ENCODE measurements around the gene TSEN2. TPM values are rescaled to one million over a fixed set of nuclear protein-coding genes. Genes with fewer than 3 reads are reported as not detected.

The TSEN2 gene
- total RNA-seq, 4 donors from 2014 or later = 31.8 to 40.2 (median 35.2) TPM

DNA sequence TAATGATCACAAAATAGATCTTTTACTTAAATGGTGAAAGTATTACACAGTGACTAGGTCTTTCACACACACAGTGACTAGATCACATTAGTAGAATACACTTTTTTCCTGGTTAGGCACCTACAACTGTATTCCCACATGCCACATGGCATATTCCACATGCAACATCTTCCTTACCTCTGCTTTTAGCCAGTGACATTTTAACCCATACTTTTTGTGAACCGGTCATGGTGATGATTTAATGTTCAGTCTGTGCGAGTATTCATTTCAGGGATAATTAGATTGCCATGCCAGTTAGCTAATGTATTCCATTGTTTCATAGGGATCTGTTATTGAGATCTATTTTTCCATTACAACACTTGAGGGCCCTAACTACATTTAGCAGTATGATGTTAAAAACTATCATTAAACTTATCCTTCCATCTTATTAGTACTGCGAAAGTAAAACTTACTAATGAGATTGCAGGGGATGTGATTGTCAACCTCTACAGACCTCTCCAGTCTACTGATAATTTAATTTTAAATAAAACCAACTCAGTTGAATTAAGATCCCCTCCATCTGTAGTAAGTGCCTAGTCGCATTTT, 28.3 kb downstream of the TSEN2 start:
- TF ChIP-seq, protein P1, sequence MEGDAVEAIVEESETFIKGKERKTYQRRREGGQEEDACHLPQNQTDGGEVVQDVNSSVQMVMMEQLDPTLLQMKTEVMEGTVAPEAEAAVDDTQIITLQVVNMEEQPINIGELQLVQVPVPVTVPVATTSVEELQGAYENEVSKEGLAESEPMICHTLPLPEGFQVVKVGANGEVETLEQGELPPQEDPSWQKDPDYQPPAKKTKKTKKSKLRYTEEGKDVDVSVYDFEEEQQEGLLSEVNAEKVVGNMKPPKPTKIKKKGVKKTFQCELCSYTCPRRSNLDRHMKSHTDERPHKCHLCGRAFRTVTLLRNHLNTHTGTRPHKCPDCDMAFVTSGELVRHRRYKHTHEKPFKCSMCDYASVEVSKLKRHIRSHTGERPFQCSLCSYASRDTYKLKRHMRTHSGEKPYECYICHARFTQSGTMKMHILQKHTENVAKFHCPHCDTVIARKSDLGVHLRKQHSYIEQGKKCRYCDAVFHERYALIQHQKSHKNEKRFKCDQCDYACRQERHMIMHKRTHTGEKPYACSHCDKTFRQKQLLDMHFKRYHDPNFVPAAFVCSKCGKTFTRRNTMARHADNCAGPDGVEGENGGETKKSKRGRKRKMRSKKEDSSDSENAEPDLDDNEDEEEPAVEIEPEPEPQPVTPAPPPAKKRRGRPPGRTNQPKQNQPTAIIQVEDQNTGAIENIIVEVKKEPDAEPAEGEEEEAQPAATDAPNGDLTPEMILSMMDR (IDR thresholded peaks at IDR 0.05) = no peak
- TF ChIP-seq EP300 (IDR thresholded peaks at IDR 0.05) (no peak), POLR2A (IDR thresholded peaks at IDR 0.05) (no peak)
- WGBS, 2 donors = 86 to 88% methylated on average over 4 of the region's 4 CpGs

DNA sequence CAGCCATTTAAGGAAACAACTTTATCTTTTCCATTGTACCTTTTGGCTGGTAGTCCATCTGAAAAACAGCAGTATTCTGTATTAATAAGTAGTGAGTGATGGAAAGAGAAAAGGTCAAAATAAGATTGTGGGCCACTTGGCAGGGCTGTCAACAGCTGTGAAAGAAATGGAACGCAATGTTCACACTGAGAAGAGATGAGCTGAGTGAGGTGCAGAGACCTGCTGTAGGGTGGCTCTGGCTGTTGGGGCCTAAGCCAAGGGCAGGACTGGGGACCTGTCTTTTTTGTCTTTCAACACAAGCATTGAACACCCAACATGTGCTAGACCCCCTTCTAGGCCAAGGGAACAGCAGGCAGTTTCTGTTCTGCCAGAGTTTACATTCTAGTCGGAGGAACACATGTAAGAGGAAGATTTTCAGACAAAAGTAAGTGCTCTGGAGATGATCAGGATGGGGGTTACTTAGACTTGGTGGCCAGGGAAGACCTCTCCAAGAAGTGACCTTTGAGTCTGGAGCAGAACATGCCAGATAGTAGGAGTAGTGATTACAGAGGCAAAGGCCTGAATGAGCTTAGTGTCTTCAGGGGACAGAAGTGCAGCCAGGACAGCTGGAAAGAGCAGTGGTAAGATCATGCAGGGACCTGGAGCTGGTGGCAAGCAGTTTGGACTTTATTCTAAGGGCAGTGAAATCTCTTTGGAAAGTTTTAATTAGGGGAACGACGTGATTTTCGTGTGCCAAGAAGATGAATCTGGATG, 29.6 kb downstream of the TSEN2 start:
- Histone ChIP-seq H3K27ac (peak overlapping the region in 1 of 4 donors; percentile 50), H3K27me3 (no peaks in the 10 kb centered on the region), H3K4me1 (peaks cover 0 to 21% (median 3%) of the 10 kb centered on the region in 4 donors), H3K36me3 (peaks cover 0 to 24% (median 0%) of the 10 kb centered on the region in 3 donors), H3K9me3 (no peaks in the 10 kb centered on the region), H3K4me3 (no peak overlapping the region)
- WGBS, 2 donors = 79 to 85% methylated on average over 5 of the region's 5 CpGs
- DNase-seq (ENCODE audit: low spot score in 2 of 2) = no peak
- TF ChIP-seq, protein P1 (IDR thresholded peaks at IDR 0.05) = no peak
- no peak for TF ChIP-seq POLR2A (IDR thresholded peaks at IDR 0.05)
- no peak for TF ChIP-seq EP300 (IDR thresholded peaks at IDR 0.05)

More for the DNA sequence above, 28.3 kb downstream of the TSEN2 start:
- H3K36me3 ChIP-seq = peaks cover 0 to 34% (median 0%) of the 10 kb centered on the region in 3 donors
- DNase-seq (ENCODE audit: low spot score in 2 of 2) = no peak
- no peaks in the 10 kb centered on the region for H3K27me3 ChIP-seq
- H3K4me3 ChIP-seq = no peak overlapping the region
- no peaks in the 10 kb centered on the region for H3K9me3 ChIP-seq
- no peak overlapping the region for H3K27ac ChIP-seq
- peaks cover 0 to 20% (median 4%) of the 10 kb centered on the region in 4 donors for H3K4me1 ChIP-seq

DNA sequence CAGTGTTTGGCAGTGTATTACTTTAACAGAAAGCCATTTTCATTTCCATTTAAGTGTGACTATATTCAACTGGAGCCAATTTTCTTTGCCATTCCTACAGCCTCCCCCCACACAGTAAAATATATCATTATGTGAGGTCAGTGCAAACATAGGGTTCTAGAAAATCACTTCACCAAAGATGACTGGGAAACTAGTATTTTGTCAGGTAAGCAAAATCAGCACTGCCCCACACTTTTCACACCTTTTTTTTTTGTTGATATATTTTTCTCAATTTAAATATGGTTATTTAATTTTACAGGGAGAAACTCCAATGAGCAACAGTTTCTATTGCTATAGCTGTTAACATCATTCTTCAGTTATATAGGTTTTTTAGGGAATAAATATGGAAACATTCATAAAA, 31.4 kb downstream of the TSEN2 start:
- peaks cover 0 to 14% (median 0%) of the 10 kb centered on the region in 3 donors for H3K36me3 ChIP-seq
- peaks cover 0 to 21% (median 0%) of the 10 kb centered on the region in 4 donors for H3K4me1 ChIP-seq
- no peak overlapping the region for H3K4me3 ChIP-seq
- TF ChIP-seq POLR2A (IDR thresholded peaks at IDR 0.05) (no peak), EP300 (IDR thresholded peaks at IDR 0.05) (no peak)
- TF ChIP-seq, protein P1 (IDR thresholded peaks at IDR 0.05) = no peak
- no peaks in the 10 kb centered on the region for H3K9me3 ChIP-seq
- no peak overlapping the region for H3K27ac ChIP-seq
- no peak for DNase-seq (ENCODE audit: low spot score in 2 of 2)
- no peaks in the 10 kb centered on the region for H3K27me3 ChIP-seq

- H3K27me3 ChIP-seq = no peaks in the 10 kb centered on the region
- no peaks in the 10 kb centered on the region for H3K9me3 ChIP-seq
- peaks cover 0 to 16% (median 0%) of the 10 kb centered on the region in 3 donors for H3K36me3 ChIP-seq
- peaks cover 0 to 21% (median 0%) of the 10 kb centered on the region in 4 donors for H3K4me1 ChIP-seq
- no peak for DNase-seq (ENCODE audit: low spot score in 2 of 2)
- no peak overlapping the region for H3K4me3 ChIP-seq
- WGBS, 2 donors = 95 to 97% methylated on average over 11 of the region's 11 CpGs
- TF ChIP-seq, protein P1 (IDR thresholded peaks at IDR 0.05) = no peak
- no peak for TF ChIP-seq POLR2A (IDR thresholded peaks at IDR 0.05)
- TF ChIP-seq EP300 (IDR thresholded peaks at IDR 0.05) = no peak
- H3K27ac ChIP-seq = no peak overlapping the region
Observed at GRCh38 chr3:12516873-12517272, 32.6 kb downstream of the TSEN2 start.

Measured in tibial nerve (tissue), 4 donors.